GM12865 (cell line): ENCODE results near the gene ADIPOR1.
A peak's percentile ranks its signal among the peaks of the same experiment; 100 is the strongest.
"Not testable (repeated sequence)": the region's sequence is repeated elsewhere in the genome, so short reads cannot be mapped to it uniquely, and the experiment has no call there.

Experiments
- DNase-seq: peaks from one replicate; pipeline ENCODE4 v3.0.0; 2010; ENCODE audit warnings: low read depth
- H3K4me3 ChIP-seq: 2 replicates; pipeline ENCODE4 v1.5.1; 2011; ENCODE audit warnings: mild to moderate bottlenecking, low read depth, low read length, control low read depth
- CTCF ChIP-seq: IDR thresholded peaks from 2 replicates; pipeline ENCODE4 v1.5.1; 2011; ENCODE audit warnings: low read length, control low read depth, low read depth, inconsistent platforms; ENCODE audit not compliant: insufficient read depth; ENCODE audit errors: missing control alignments

Gene ADIPOR1

GRCh38 chr1:202998836-202999750 lies 41.0 kb upstream of the ADIPOR1 start:
- peak; percentile 72 for TF ChIP-seq CTCF
- H3K4me3 ChIP-seq: no peak overlapping the region
- peak; percentile 67 for DNase-seq

GRCh38 chr1:202994756-202995155 lies 36.6 kb upstream of the ADIPOR1 start:
- DNase-seq: no peak
- no peak overlapping the region for H3K4me3 ChIP-seq
- no peak for TF ChIP-seq CTCF

- no peak for DNase-seq
- no peak overlapping the region for H3K4me3 ChIP-seq
- no peak for TF ChIP-seq CTCF
These were observed 33.0 kb upstream of the ADIPOR1 start for GRCh38 chr1:202991112-202991511.

- TF ChIP-seq CTCF: no peak
- no peak overlapping the region for H3K4me3 ChIP-seq
- DNase-seq: no peak
These were observed 31.8 kb upstream of the ADIPOR1 start for GRCh38 chr1:202989879-202990278.

GRCh38 chr1:202987922-202988583 lies 29.9 kb upstream of the ADIPOR1 start:
- DNase-seq: no peak
- no peak for TF ChIP-seq CTCF
- H3K4me3 ChIP-seq: no peak overlapping the region

- TF ChIP-seq CTCF: no peak
- DNase-seq: no peak
- H3K4me3 ChIP-seq: no peak overlapping the region
These were observed 29.1 kb upstream of the ADIPOR1 start for GRCh38 chr1:202987255-202987654.

GRCh38 chr1:202986120-202986519 lies 28.0 kb upstream of the ADIPOR1 start:
- not testable (repeated sequence) for DNase-seq, H3K4me3 ChIP-seq
